H1 (cell line): ENCODE data around the gene TNS3. TPM values are rescaled to one million over a fixed set of nuclear protein-coding genes. Genes with fewer than 3 reads are reported as not detected.

ENCODE experiments used
- CTCF ChIA-PET: fragments of 300-600 bp; sonication (Branson Sonifier 250); formaldehyde crosslinking; loops from one replicate; lab custom pipeline; 2021; ENCODE audit not compliant: partially characterized antibody; lab: Charles Lee
- POLR2A ChIA-PET: fragments of 300-600 bp; sonication (Branson Sonifier 250); formaldehyde crosslinking; loops from one replicate; lab custom pipeline; 2021; ENCODE audit warnings: inconsistent platforms; ENCODE audit not compliant: partially characterized antibody; lab: Charles Lee
- DNase-seq, 2 experiments: peaks; one replicate each; pipeline versions ENCODE4 v3.0.0 to v3.0.0-alpha.2; 2010 to 2022; ENCODE audit warnings: low spot score in 2 of 2, low read depth in 1 of 2, mixed read lengths in 1 of 2
- FAIRE-seq: peaks from 2 replicates; lab custom pipeline; 2011; peaks lifted over from hg19 to GRCh38; lab: Jason Lieb, UNC
- H2AFZ ChIP-seq: 2 replicates; pipeline ENCODE4 v1.8.1; 2012; ENCODE audit warnings: low read length, inconsistent platforms
- H2AK5ac ChIP-seq: 2 replicates; pipeline ENCODE4 v1.6.1; 2013; ENCODE audit warnings: low read depth, low read length
- H2BK120ac ChIP-seq: replicated peaks from 2 replicates; pipeline ENCODE3; 2013; ENCODE audit warnings: low read depth, low read length, inconsistent platforms
- H2BK12ac ChIP-seq: 2 replicates; pipeline ENCODE4 v1.6.1; 2013; ENCODE audit warnings: low read depth, low read length
- H2BK15ac ChIP-seq: 2 replicates; pipeline ENCODE4 v1.6.1; 2013; ENCODE audit warnings: low read length
- H2BK20ac ChIP-seq: 2 replicates; pipeline ENCODE4 v1.6.1; 2013; ENCODE audit warnings: low read length
- H2BK5ac ChIP-seq: 2 replicates; pipeline ENCODE4 v1.6.1; 2013; ENCODE audit warnings: low read depth, low read length
- H3K14ac ChIP-seq: 2 replicates; pipeline ENCODE4 v1.6.1; 2013; ENCODE audit warnings: inconsistent platforms; ENCODE audit not compliant: insufficient read length
- H3K18ac ChIP-seq: 2 replicates; pipeline ENCODE4 v1.6.1; 2013; ENCODE audit warnings: low read length; ENCODE audit errors: extremely low read depth
- H3K23ac ChIP-seq: 2 replicates; pipeline ENCODE4 v1.6.1; 2013; ENCODE audit warnings: inconsistent platforms; ENCODE audit not compliant: insufficient read length
- H3K23me2 ChIP-seq: 2 replicates; pipeline ENCODE4 v1.6.1; 2013; ENCODE audit warnings: low read depth, low read length
- H3K27ac ChIP-seq: 2 replicates; pipeline ENCODE4 v1.6.1; 2011; ENCODE audit warnings: low read depth, low read length, inconsistent platforms
- H3K27me3 ChIP-seq, 4 experiments: replicated peaks in 1 of 4; 1 replicate in 1 of 4; 2 replicates in 3 of 4; pipeline versions ENCODE4 v1.6.1 to v1.8.1; 2011 to 2013; ENCODE audit warnings: low read length in 3 of 4, mild to moderate bottlenecking in 3 of 4, inconsistent platforms in 2 of 4, mixed read lengths in 2 of 4, moderate library complexity in 1 of 4; ENCODE audit not compliant: control insufficient read depth in 3 of 4, insufficient read depth in 3 of 4; ENCODE audit errors: extremely low read depth in 1 of 4
- H3K36me3 ChIP-seq, 4 experiments: 2 replicates each; pipeline versions ENCODE4 v1.6.1 to v1.8.1; 2011 to 2013; ENCODE audit warnings: mild to moderate bottlenecking in 4 of 4, low read length in 3 of 4, moderate library complexity in 2 of 4, control low read depth in 1 of 4, inconsistent platforms in 1 of 4; ENCODE audit not compliant: insufficient read depth in 4 of 4, control insufficient read depth in 2 of 4
- H3K4ac ChIP-seq: replicated peaks from 2 replicates; pipeline ENCODE3; 2013; ENCODE audit warnings: low read length, low read depth, mixed read lengths, inconsistent platforms; ENCODE audit not compliant: insufficient read length
- H3K4me1 ChIP-seq, 4 experiments: replicated peaks in 1 of 4; 1 replicate in 1 of 4; 2 replicates in 3 of 4; pipeline versions ENCODE4 v1.6.1 to v1.8.1; 2011 to 2013; ENCODE audit warnings: low read length in 3 of 4, inconsistent platforms in 2 of 4, mixed read lengths in 1 of 4; ENCODE audit not compliant: insufficient read depth in 4 of 4, control insufficient read depth in 3 of 4
- H3K4me2 ChIP-seq, 2 experiments: 2 replicates each; pipeline versions ENCODE4 v1.6.1 to v1.8.1; 2011 to 2013; ENCODE audit warnings: low read depth in 2 of 2, low read length in 2 of 2, control low read depth in 1 of 2, inconsistent platforms in 1 of 2, mild to moderate bottlenecking in 1 of 2; ENCODE audit not compliant: insufficient read depth in 1 of 2
- H3K4me3 ChIP-seq, 4 experiments: fragments of 200-600, 300-600 bp in 1 of 4; sonication (generic), shearing (Covaris generic), sonication (Bioruptor Twin) in 1 of 4; 2 replicates each; pipeline versions ENCODE4 v1.5.1 to v1.8.1; 2011 to 2016; ENCODE audit warnings: low read length in 4 of 4, low read depth in 3 of 4, control low read depth in 2 of 4, inconsistent platforms in 2 of 4, mild to moderate bottlenecking in 2 of 4, mixed read lengths in 1 of 4, moderate library complexity in 1 of 4; ENCODE audit not compliant: insufficient read depth in 2 of 4; ENCODE audit errors: extremely low read depth in 1 of 4
- H3K56ac ChIP-seq: replicated peaks from 2 replicates; pipeline ENCODE3; 2013; ENCODE audit warnings: low read depth, mild to moderate bottlenecking, mixed read lengths, low read length, inconsistent platforms; ENCODE audit not compliant: insufficient read length
- H3K79me1 ChIP-seq: 2 replicates; pipeline ENCODE4 v1.6.1; 2013; ENCODE audit warnings: low read depth, low read length, control low read depth
- H3K79me2 ChIP-seq, 2 experiments: 2 replicates each; pipeline versions ENCODE4 v1.6.1 to v1.8.1; 2012 to 2013; ENCODE audit warnings: low read length in 2 of 2, mild to moderate bottlenecking in 2 of 2, inconsistent platforms in 1 of 2; ENCODE audit not compliant: insufficient read depth in 2 of 2, control insufficient read depth in 1 of 2
- H3K9ac ChIP-seq, 4 experiments: replicated peaks in 1 of 4; 1 replicate in 1 of 4; 2 replicates in 3 of 4; pipeline versions ENCODE4 v1.6.1 to v1.8.1; 2011 to 2013; ENCODE audit warnings: low read depth in 3 of 4, low read length in 3 of 4, control low read depth in 2 of 4, mild to moderate bottlenecking in 2 of 4, moderate library complexity in 2 of 4, inconsistent platforms in 1 of 4; ENCODE audit errors: extremely low read depth in 1 of 4
- H3K9me3 ChIP-seq, 2 experiments: 2 replicates each; pipeline versions ENCODE4 v1.6.1 to v1.8.1; 2012 to 2013; ENCODE audit warnings: mild to moderate bottlenecking in 2 of 2, moderate library complexity in 2 of 2, control low read depth in 1 of 2, inconsistent platforms in 1 of 2, low read depth in 1 of 2, low read length in 1 of 2, mixed read lengths in 1 of 2; ENCODE audit not compliant: insufficient read depth in 2 of 2
- H4K20me1 ChIP-seq, 2 experiments: replicated peaks in 1 of 2; 2 replicates each; pipeline versions ENCODE3 to v1.8.1; 2011 to 2013; ENCODE audit warnings: inconsistent platforms in 2 of 2, low read length in 2 of 2, mild to moderate bottlenecking in 1 of 2; ENCODE audit not compliant: insufficient read depth in 2 of 2, control insufficient read depth in 1 of 2
- H4K5ac ChIP-seq: 2 replicates; pipeline ENCODE4 v1.6.1; 2013; ENCODE audit warnings: low read length, low read depth, mixed read lengths, inconsistent platforms; ENCODE audit not compliant: insufficient read length
- H4K8ac ChIP-seq: 2 replicates; pipeline ENCODE4 v1.8.0; 2013; ENCODE audit warnings: mild to moderate bottlenecking, moderate library complexity, low read length, inconsistent platforms; ENCODE audit not compliant: insufficient read depth; ENCODE audit errors: extremely low read depth
- H4K91ac ChIP-seq: replicated peaks from 2 replicates; pipeline ENCODE3; 2013; ENCODE audit warnings: low read length, mixed read lengths, inconsistent platforms; ENCODE audit not compliant: insufficient read length
- BACH1 ChIP-seq: IDR thresholded peaks from 2 replicates; pipeline ENCODE4 v1.6.1; 2012; ENCODE audit warnings: low read length, improper control_type of control experiment
- RAD21 ChIP-seq, 2 experiments: IDR thresholded peaks in 1 of 2; conservative IDR thresholded peaks in 1 of 2; 2 replicates each; pipeline ENCODE4 v1.6.1; 2011; ENCODE audit warnings: low read depth in 2 of 2, low read length in 2 of 2, improper control_type of control experiment in 1 of 2, inconsistent platforms in 1 of 2, mild to moderate bottlenecking in 1 of 2, moderate library complexity in 1 of 2
- WGBS, 2 experiments: shearing (Covaris generic) in 1 of 2; methylation state at CpG; one replicate each; pipeline versions ENCODE4 v1.1.6 to v1.1.7; 2013 to 2015; ENCODE audit warnings: low lambda C conversion rate in 2 of 2, mixed read lengths in 2 of 2, inconsistent platforms in 1 of 2, low coverage in 1 of 2, missing lambda C conversion rate in 1 of 2; ENCODE audit not compliant: insufficient replicate concordance in 2 of 2, insufficient coverage in 1 of 2, insufficient read length in 1 of 2; ENCODE audit errors: extremely low coverage in 1 of 2, missing lambda C conversion rate in 1 of 2; 5-methylcytosine and 5-hydroxymethylcytosine counted together
- polyA plus RNA-seq, 7 experiments: library from polyadenylated mRNA; depleted of rRNA in 3 of 7; stranded (reverse) in 5 of 7; unstranded in 2 of 7; fragments of >200 nt in 5 of 7; fragments of 200-250 nt in 2 of 7; gene quantifications; 1 replicate in 5 of 7; 2 replicates in 1 of 7; 4 replicates in 1 of 7; pipeline versions ENCODE4 v1.2.1 to v1.2.3, GENCODE V29; 2011 to 2013; ENCODE audit warnings: missing spikeins in 2 of 7, mixed read lengths in 2 of 7
- total RNA-seq: library from RNA; stranded (reverse); fragmentation: NEBNext Ultra II Directional; extraction: Animal tissue kit (Norgen Biotek cat#: 25700); gene quantifications from 2 replicates; pipeline ENCODE4 v1.2.1, GENCODE V29; 2021

The TNS3 gene
- total and polyA plus RNA-seq, 2 of the 8 experiments (the other 6 are each of a cell fraction or from before 2014, with no cell fraction given), result 11.9 to 24.2 TPM

GRCh38 chr7:47529826-47530555 lies 51.9 kb downstream of the TNS3 start:
- no peak for DNase-seq
- Histone ChIP-seq H2AFZ (no peak overlapping the region), H3K4me2 (no peak overlapping the region), H4K20me1 (peaks cover 0 to 5% of the 10 kb centered on the region in 2 experiments), H3K27ac (no peak overlapping the region), H3K4me1 (peaks cover 0 to 4% (median 2%) of the 10 kb centered on the region in 4 experiments; a peak in 4 of 7 replicates), H3K9me3 (peaks cover 0 to 7% of the 10 kb centered on the region in 2 experiments; a peak in 1 of 4 replicates), H4K5ac (no peak overlapping the region), H2BK15ac (no peak overlapping the region), H3K36me3 (peaks cover 0 to 3% (median 1%) of the 10 kb centered on the region in 4 experiments; a peak in 1 of 8 replicates), H4K8ac (no peak overlapping the region), H3K79me2 (peaks cover 0 to 29% of the 10 kb centered on the region in 2 experiments; a peak in 2 of 4 replicates), H3K27me3 (no peaks in the 10 kb centered on the region), H3K14ac (no peak overlapping the region)
- WGBS, 2 experiments, result 80% methylated on average over 6 of the region's 6 CpGs; no CpG with 5 or more reads in 1 of the 2 experiments
- POLR2A ChIA-PET, result no interaction called here
- TF ChIP-seq RAD21 (IDR thresholded peaks at IDR 0.05 in 1 of 2, conservative IDR thresholded peaks at IDR 0.05 in 1 of 2; ENCODE audit: low read depth in 2 of 2, low read length in 2 of 2) (no peak), BACH1 (peak; percentile 38; the same call in 1 of the 2 replicates)
- TF ChIP-seq, all 59 proteins: peak for 1
- Histone ChIP-seq H2BK5ac (no peak overlapping the region), H3K23ac (no peak overlapping the region), H3K79me1 (peaks cover 7% of the 10 kb centered on the region), H2AK5ac (no peak overlapping the region), H3K18ac (no peak overlapping the region; the same call in 1 of the 2 replicates), H2BK20ac (no peak overlapping the region), H2BK120ac (no peak overlapping the region), H4K91ac (no peak overlapping the region), H3K56ac (no peak overlapping the region), H2BK12ac (no peak overlapping the region), H3K4ac (no peak overlapping the region), H3K9ac (no peak overlapping the region), H3K23me2 (0 out of 2 replicates have a peak, but pooled peaks cover 1% of the 10 kb centered on the region), H3K4me3 (no peak overlapping the region)
- no peak for FAIRE-seq
- CTCF ChIA-PET, result interaction anchor here (0.6 kb wide), 1 partner anchor 87 kb away, joined by 4 read pairs; no protein-coding TSS in a partner anchor
